Measurements from ENCODE around the gene MYDGF.

Gene MYDGF

GRCh38 chr19:4675346-4675745 is 5.2 kb upstream of the MYDGF start:
- no peak for DNase-seq (ENCODE audit: low read depth in 2 of 2)

- DNase-seq (ENCODE audit: low read depth in 2 of 2): no peak
Measured at GRCh38 chr19:4673726-4674125, 3.6 kb upstream of the MYDGF start.

- DNase-seq (ENCODE audit: low read depth in 2 of 2): no peak
Measured at GRCh38 chr19:4673216-4673615, 3.1 kb upstream of the MYDGF start.

- DNase-seq (ENCODE audit: low read depth in 2 of 2): no peak
Measured at GRCh38 chr19:4671185-4671851, 1.2 kb upstream of the MYDGF start.

DNA sequence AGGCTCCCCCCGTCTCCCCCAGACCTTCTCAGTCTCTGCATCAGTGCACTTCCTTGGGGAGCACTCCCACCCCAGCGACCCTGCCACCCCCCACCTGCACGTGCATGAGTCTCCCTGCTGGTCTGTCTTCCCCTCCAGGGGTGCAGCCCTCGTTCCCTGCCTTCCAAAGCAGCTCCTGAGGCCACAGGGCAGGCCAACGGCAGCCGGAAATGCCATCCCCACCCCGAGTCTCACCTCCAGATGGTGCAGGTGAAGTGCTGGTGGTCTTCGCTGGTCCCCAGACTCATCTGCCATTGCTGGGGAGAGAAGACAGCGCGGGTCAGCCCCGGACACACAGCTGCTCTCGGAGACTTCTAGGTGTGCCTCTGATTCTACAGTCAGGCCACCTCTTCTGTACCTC is 5.5 kb downstream of the MYDGF start:
- DNase-seq (ENCODE audit: low read depth in 2 of 2): no peak

- no peak for DNase-seq (ENCODE audit: low read depth in 2 of 2)
Measured at GRCh38 chr19:4662812-4663211, 7.3 kb downstream of the MYDGF start.

GRCh38 chr19:4662020-4662695 is 8.0 kb downstream of the MYDGF start:
- DNase-seq (ENCODE audit: low read depth in 2 of 2): no peak

- DNase-seq (ENCODE audit: low read depth in 2 of 2): no peak
Measured at GRCh38 chr19:4660993-4661392, 9.1 kb downstream of the MYDGF start.

GRCh38 chr19:4660181-4660791 is 9.9 kb downstream of the MYDGF start:
- no peak for DNase-seq (ENCODE audit: low read depth in 2 of 2)

- no peak for DNase-seq (ENCODE audit: low read depth in 2 of 2)
Measured at GRCh38 chr19:4657835-4658234, 12.3 kb downstream of the MYDGF start.

DNA sequence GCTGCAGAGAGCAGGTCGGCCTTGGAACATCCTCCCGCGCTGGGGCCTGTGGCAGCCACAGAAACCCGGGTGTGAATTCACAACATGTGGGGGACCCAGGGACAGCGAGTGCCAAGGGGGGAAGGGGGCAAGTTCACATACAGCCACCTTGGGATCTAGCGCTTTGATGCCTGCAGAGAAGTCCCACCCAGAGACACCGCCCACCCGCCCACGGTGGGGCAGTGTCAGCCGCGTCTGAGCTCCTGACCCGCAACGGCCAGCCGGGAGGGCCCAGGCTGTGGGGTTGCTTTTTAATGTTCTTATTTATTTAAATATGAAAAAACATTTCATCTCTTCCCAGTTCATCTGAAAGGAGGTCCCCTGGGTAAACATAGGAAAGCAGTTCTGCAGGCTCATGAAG is 12.9 kb downstream of the MYDGF start:
- DNase-seq (ENCODE audit: low read depth in 2 of 2): no peak

- no peak for DNase-seq (ENCODE audit: low read depth in 2 of 2)
Measured at GRCh38 chr19:4656102-4656501, 14.0 kb downstream of the MYDGF start.

GRCh38 chr19:4654437-4655361 is 15.4 kb downstream of the MYDGF start:
- DNase-seq (ENCODE audit: low read depth in 2 of 2): no peak

DNA sequence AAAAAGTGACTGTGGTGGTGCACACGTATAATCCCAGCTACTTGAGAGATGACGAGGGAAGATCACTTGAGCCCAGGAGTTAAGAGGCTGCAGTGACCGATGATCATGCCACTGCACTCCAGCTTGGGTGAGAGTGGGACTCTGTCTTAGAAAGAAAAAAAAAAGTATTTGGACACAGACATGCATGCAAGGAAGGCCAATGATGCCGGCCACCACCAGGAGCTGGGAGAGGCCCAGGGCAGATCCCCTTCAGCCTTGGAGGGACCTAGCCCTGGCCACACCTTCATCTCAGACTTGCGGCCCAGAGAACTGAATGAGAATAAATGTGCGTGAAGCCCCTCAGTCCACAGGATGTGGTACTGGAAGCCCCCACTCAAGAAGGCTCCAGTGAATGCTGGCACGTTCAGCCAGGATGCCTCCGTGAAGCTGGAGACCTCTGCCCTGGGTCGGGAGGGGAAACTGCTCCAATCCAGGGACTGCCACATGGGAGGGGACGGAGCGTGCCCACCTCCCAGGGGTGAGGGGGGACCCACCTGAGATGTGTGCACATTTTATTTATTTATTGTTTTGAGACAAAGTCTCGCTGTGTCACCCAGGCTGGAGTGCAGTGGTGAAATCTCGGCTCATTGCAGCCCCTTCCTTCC is 16.2 kb downstream of the MYDGF start:
- no peak for DNase-seq (ENCODE audit: low read depth in 2 of 2)

DNA sequence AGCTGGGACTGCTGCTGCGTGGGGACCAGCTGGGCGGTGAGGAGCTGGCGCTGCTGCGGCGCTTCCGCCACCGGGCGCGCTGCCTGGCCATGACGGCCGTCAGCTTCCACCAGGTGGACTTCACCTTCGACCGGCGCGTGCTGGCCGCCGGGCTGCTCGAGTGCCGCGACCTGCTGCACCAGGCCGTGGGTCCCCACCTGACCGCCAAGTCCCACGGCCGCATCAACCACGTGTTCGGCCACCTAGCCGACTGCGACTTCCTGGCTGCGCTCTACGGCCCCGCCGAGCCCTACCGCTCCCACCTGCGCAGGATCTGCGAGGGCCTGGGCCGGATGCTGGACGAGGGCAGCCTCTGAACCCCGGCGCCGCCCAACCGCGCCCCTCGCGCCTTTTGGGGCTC is 18.1 kb downstream of the MYDGF start:
- no peak for DNase-seq (ENCODE audit: low read depth in 2 of 2)

DNA sequence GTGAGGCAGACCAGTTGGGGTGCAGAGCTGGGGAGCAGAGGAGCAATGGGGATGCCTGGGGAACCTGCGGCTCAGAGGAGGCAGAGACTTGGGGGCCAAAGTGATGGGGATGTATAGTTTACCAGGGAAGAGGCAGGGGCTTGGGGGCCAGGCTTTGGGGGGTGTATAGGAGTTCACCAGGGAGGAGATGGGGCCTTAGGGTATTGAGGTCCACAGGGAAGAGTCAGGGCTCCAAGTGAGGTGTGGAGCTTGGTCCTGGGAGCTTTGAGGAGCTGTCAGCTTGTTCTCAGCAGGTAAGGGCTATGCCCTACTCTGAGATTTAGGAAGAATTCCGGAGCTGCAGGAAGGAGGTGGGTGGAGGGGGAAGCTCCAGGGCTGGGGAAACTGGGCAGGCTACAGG is 20.0 kb downstream of the MYDGF start:
- no peak for DNase-seq (ENCODE audit: low read depth in 2 of 2)

GRCh38 chr19:4649392-4650047 is 20.6 kb downstream of the MYDGF start:
- no peak for DNase-seq (ENCODE audit: low read depth in 2 of 2)

- no peak for DNase-seq (ENCODE audit: low read depth in 2 of 2)
Measured at GRCh38 chr19:4647676-4648644, 22.2 kb downstream of the MYDGF start.

DNA sequence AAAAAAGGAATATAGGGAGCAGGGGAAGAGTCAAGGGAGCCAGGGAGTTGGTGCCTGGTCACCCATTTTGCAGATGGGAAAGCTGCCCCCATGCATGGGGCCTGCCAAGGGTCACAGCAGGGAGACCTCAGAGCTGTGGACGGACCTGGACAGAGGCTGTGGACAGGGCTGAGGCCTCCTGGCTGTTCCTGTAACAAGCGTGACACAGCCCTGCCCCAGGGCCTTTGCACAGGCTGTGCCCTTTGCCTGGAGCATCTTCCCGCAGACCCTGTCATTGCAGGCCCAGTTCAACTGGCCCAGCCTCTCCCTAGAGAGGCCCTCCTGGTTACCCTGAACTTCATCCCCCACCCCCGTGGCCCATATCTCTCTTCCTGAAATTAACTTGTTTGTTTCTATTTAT is 24.4 kb downstream of the MYDGF start:
- DNase-seq (ENCODE audit: low read depth in 2 of 2): no peak

DNA sequence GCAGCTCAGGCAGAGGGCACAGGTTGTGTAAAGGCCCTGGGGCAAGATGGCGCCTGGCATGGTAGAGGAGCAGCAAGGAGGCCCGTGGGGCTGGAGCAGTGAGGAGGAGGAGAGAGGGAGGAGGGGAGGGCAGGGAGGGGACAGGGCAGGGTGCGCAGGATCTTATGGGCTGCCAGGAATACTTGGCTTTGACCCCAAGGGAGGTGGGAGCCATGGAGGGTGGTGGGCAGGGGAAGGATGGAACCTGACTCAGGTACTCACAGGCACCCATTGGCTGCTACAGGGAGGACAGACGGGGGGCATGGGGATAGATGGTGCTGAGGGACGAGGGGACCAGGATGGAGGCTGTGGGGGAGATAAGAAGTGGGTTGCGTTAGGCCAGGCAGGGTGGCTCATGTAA is 27.5 kb downstream of the MYDGF start:
- DNase-seq (ENCODE audit: low read depth in 2 of 2): no peak
